Measurements from ENCODE around the gene CTXN1. TPM values are rescaled to one million over a fixed set of nuclear protein-coding genes. Genes with fewer than 3 reads are reported as not detected.

The CTXN1 gene
- total RNA-seq, 1 donor = 2.8 TPM

GRCh38 chr19:7968796-7969554 is 43.0 kb upstream of the CTXN1 start:
- TF ChIP-seq CTCF (IDR thresholded peaks at IDR 0.05; ENCODE audit: insufficient read depth, low read length) = no peak
- peak; percentile 16 for DNase-seq (ENCODE audit: low read depth)
- H3K4me3 ChIP-seq (ENCODE audit: low read depth, low read length) = no peak overlapping the region

GRCh38 chr19:7968008-7968795 is 42.3 kb upstream of the CTXN1 start:
- TF ChIP-seq CTCF (IDR thresholded peaks at IDR 0.05; ENCODE audit: insufficient read depth, low read length) = no peak
- no peak overlapping the region for H3K4me3 ChIP-seq (ENCODE audit: low read depth, low read length)
- DNase-seq (ENCODE audit: low read depth) = no peak

- TF ChIP-seq CTCF (IDR thresholded peaks at IDR 0.05; ENCODE audit: insufficient read depth, low read length) = no peak
- no peak for DNase-seq (ENCODE audit: low read depth)
- no peak overlapping the region for H3K4me3 ChIP-seq (ENCODE audit: low read depth, low read length)
These were observed 40.2 kb upstream of the CTXN1 start for GRCh38 chr19:7965921-7966665.

GRCh38 chr19:7965259-7965841 is 39.4 kb upstream of the CTXN1 start:
- no peak for DNase-seq (ENCODE audit: low read depth)
- H3K4me3 ChIP-seq (ENCODE audit: low read depth, low read length) = no peak overlapping the region
- TF ChIP-seq CTCF (IDR thresholded peaks at IDR 0.05; ENCODE audit: insufficient read depth, low read length) = no peak

GRCh38 chr19:7963566-7963965 is 37.6 kb upstream of the CTXN1 start:
- no peak for DNase-seq (ENCODE audit: low read depth)
- no peak overlapping the region for H3K4me3 ChIP-seq (ENCODE audit: low read depth, low read length)
- no peak for TF ChIP-seq CTCF (IDR thresholded peaks at IDR 0.05; ENCODE audit: insufficient read depth, low read length)

GRCh38 chr19:7962644-7963268 is 36.8 kb upstream of the CTXN1 start:
- DNase-seq (ENCODE audit: low read depth) = no peak
- H3K4me3 ChIP-seq (ENCODE audit: low read depth, low read length) = no peak overlapping the region
- no peak for TF ChIP-seq CTCF (IDR thresholded peaks at IDR 0.05; ENCODE audit: insufficient read depth, low read length)
